Mesenchymal stem cell (in vitro differentiated cells and primary cell): ENCODE data around the gene COL5A2.

Experiments
- DNase-seq: peaks from one replicate; pipeline ENCODE4 v3.0.0-alpha.2; 2013
- H2AFZ ChIP-seq: one replicate; pipeline ENCODE4 v1.6.1; 2013; ENCODE audit warnings: low read depth, mild to moderate bottlenecking, control low read depth, inconsistent platforms, low read length, moderate library complexity
- H2AK5ac ChIP-seq: 2 replicates; pipeline ENCODE4 v1.6.1; 2013; ENCODE audit warnings: low read length, moderate library complexity, mild to moderate bottlenecking, inconsistent platforms; ENCODE audit not compliant: severe bottlenecking
- H2BK120ac ChIP-seq: one replicate; pipeline ENCODE4 v1.6.1; 2013; ENCODE audit warnings: low read depth, mild to moderate bottlenecking, inconsistent platforms, low read length, moderate library complexity
- H2BK12ac ChIP-seq, 2 experiments: one replicate each; pipeline ENCODE4 v1.6.1; 2013; ENCODE audit warnings: inconsistent platforms in 2 of 2, low read length in 2 of 2, mild to moderate bottlenecking in 2 of 2, moderate library complexity in 2 of 2, control low read depth in 1 of 2
- H2BK15ac ChIP-seq: one replicate; pipeline ENCODE4 v1.6.1; 2013; ENCODE audit warnings: mild to moderate bottlenecking, low read depth, inconsistent platforms; ENCODE audit not compliant: poor library complexity, severe bottlenecking
- H2BK5ac ChIP-seq: 2 replicates; pipeline ENCODE4 v1.6.1; 2013; ENCODE audit warnings: low read depth, mild to moderate bottlenecking, low read length, control low read depth, inconsistent platforms; ENCODE audit not compliant: poor library complexity, severe bottlenecking
- H3K14ac ChIP-seq, 2 experiments: one replicate each; pipeline ENCODE4 v1.6.1; 2013; ENCODE audit warnings: inconsistent platforms in 2 of 2, low read length in 2 of 2, control low read depth in 1 of 2, mild to moderate bottlenecking in 1 of 2, moderate library complexity in 1 of 2
- H3K18ac ChIP-seq, 2 experiments: one replicate each; pipeline ENCODE4 v1.6.1; 2013; ENCODE audit warnings: inconsistent platforms in 2 of 2, low read length in 2 of 2, control low read depth in 1 of 2, low read depth in 1 of 2, mild to moderate bottlenecking in 1 of 2
- H3K23ac ChIP-seq, 2 experiments: one replicate each; pipeline ENCODE4 v1.6.1; 2013; ENCODE audit warnings: inconsistent platforms in 2 of 2, low read length in 2 of 2, mild to moderate bottlenecking in 2 of 2, moderate library complexity in 2 of 2, control low read depth in 1 of 2
- H3K27ac ChIP-seq: 2 replicates; pipeline ENCODE4 v1.5.1; 2013; ENCODE audit warnings: mild to moderate bottlenecking, moderate library complexity, low read length, control low read depth, inconsistent platforms; ENCODE audit not compliant: poor library complexity, severe bottlenecking
- H3K27me3 ChIP-seq, 2 experiments: 2 replicates each; pipeline versions ENCODE4 v1.6.1 to v1.7.0; 2013; ENCODE audit warnings: low read length in 2 of 2, mild to moderate bottlenecking in 2 of 2, moderate library complexity in 2 of 2, control low read depth in 1 of 2, inconsistent platforms in 1 of 2; ENCODE audit not compliant: control insufficient read depth in 1 of 2, insufficient read depth in 1 of 2
- H3K36me3 ChIP-seq, 2 experiments: 2 replicates each; pipeline versions ENCODE4 v1.6.1 to v1.7.0; 2013; ENCODE audit warnings: low read length in 2 of 2, control low read depth in 1 of 2, inconsistent platforms in 1 of 2, low read depth in 1 of 2, mild to moderate bottlenecking in 1 of 2; ENCODE audit not compliant: insufficient read depth in 2 of 2, control insufficient read depth in 1 of 2
- H3K4ac ChIP-seq, 2 experiments: one replicate each; pipeline ENCODE4 v1.6.1; 2013; ENCODE audit warnings: inconsistent platforms in 2 of 2, low read length in 2 of 2, mild to moderate bottlenecking in 2 of 2, moderate library complexity in 2 of 2, control low read depth in 1 of 2, low read depth in 1 of 2
- H3K4me1 ChIP-seq: 2 replicates; pipeline ENCODE4 v1.6.1; 2013; ENCODE audit warnings: low read depth, low read length, control low read depth; ENCODE audit not compliant: control insufficient read depth, insufficient read depth
- H3K4me2 ChIP-seq: 2 replicates; pipeline ENCODE4 v1.6.1; 2013; ENCODE audit warnings: low read length, mild to moderate bottlenecking, inconsistent platforms; ENCODE audit not compliant: poor library complexity, severe bottlenecking
- H3K4me3 ChIP-seq, 2 experiments: 2 replicates each; pipeline versions ENCODE4 v1.5.1 to v1.7.0; 2013; ENCODE audit warnings: low read length in 2 of 2, mild to moderate bottlenecking in 2 of 2, control low read depth in 1 of 2, low read depth in 1 of 2; ENCODE audit not compliant: insufficient read depth in 1 of 2
- H3K79me1 ChIP-seq: replicated peaks from 2 replicates; pipeline ENCODE4 v1.6.1; 2013; ENCODE audit warnings: mild to moderate bottlenecking, control low read depth, low read length, inconsistent platforms; ENCODE audit not compliant: poor library complexity, severe bottlenecking
- H3K9ac ChIP-seq: 2 replicates; pipeline ENCODE4 v1.7.0; 2013; ENCODE audit warnings: mild to moderate bottlenecking, low read length, moderate library complexity
- H3K9me3 ChIP-seq: 2 replicates; pipeline ENCODE4 v1.7.0; 2013; ENCODE audit warnings: mild to moderate bottlenecking, low read length; ENCODE audit not compliant: control insufficient read depth
- H4K8ac ChIP-seq: one replicate; pipeline ENCODE4 v1.6.1; 2013; ENCODE audit warnings: inconsistent platforms, mild to moderate bottlenecking, low read length, moderate library complexity
- H4K91ac ChIP-seq: one replicate; pipeline ENCODE4 v1.6.1; 2013; ENCODE audit warnings: mild to moderate bottlenecking, low read length, inconsistent platforms
- WGBS: methylation state at CpG from one replicate; pipeline ENCODE4 v1.1.7; 2013; ENCODE audit warnings: mixed read lengths; 5-methylcytosine and 5-hydroxymethylcytosine counted together

The COL5A2 gene

GRCh38 chr2:189020179-189020578, 159.4 kb downstream of the COL5A2 start:
- H2BK120ac ChIP-seq, result no peak overlapping the region
- no peaks in the 10 kb centered on the region for H3K79me1 ChIP-seq
- peak overlapping the region; percentile 5 for H4K8ac ChIP-seq
- H2BK5ac ChIP-seq, result no peak overlapping the region
- no CpG with 5 or more reads among the region's 1 CpG for WGBS
- peak overlapping the region in 1 of 2 experiments; percentile 39 for H2BK12ac ChIP-seq
- no peak overlapping the region for H3K9ac ChIP-seq
- no peak overlapping the region for H3K14ac ChIP-seq
- H2BK15ac ChIP-seq, result no peak overlapping the region
- no peaks in the 10 kb centered on the region for H3K36me3 ChIP-seq
- no peak overlapping the region for H2AFZ ChIP-seq
- H3K18ac ChIP-seq, result peak overlapping the region in 1 of 2 experiments; percentile 55
- H3K27ac ChIP-seq, result no peak overlapping the region
- H3K4me2 ChIP-seq, result no peak overlapping the region
- H3K23ac ChIP-seq, result no peak overlapping the region
- H3K4ac ChIP-seq, result no peak overlapping the region
- peak overlapping the region; percentile 25 for H4K91ac ChIP-seq
- no peak overlapping the region for H3K4me3 ChIP-seq
- H3K9me3 ChIP-seq, result no peaks in the 10 kb centered on the region
- H3K4me1 ChIP-seq, result no peaks in the 10 kb centered on the region
- no peak for DNase-seq
- no peaks in the 10 kb centered on the region for H3K27me3 ChIP-seq
- no peak overlapping the region for H2AK5ac ChIP-seq

GRCh38 chr2:189018631-189019030, 160.9 kb downstream of the COL5A2 start:
- Histone ChIP-seq H3K4me3 (no peak overlapping the region), H3K27me3 (no peaks in the 10 kb centered on the region), H3K9me3 (no peaks in the 10 kb centered on the region), H3K27ac (no peak overlapping the region), H2AFZ (no peak overlapping the region), H2BK120ac (no peak overlapping the region), H3K14ac (no peak overlapping the region), H3K36me3 (no peaks in the 10 kb centered on the region), H4K91ac (no peak overlapping the region), H3K79me1 (no peaks in the 10 kb centered on the region), H3K4me2 (no peak overlapping the region), H3K9ac (peak overlapping the region; percentile 68), H2BK15ac (no peak overlapping the region), H4K8ac (no peak overlapping the region), H3K4me1 (no peaks in the 10 kb centered on the region), H2AK5ac (no peak overlapping the region), H3K4ac (no peak overlapping the region), H3K23ac (no peak overlapping the region), H3K18ac (no peak overlapping the region), H2BK5ac (no peak overlapping the region), H2BK12ac (no peak overlapping the region)
- DNase-seq, result no peak

- no peak overlapping the region for H2BK15ac ChIP-seq
- DNase-seq, result no peak
- no peak overlapping the region for H2BK120ac ChIP-seq
- no peak overlapping the region for H3K14ac ChIP-seq
- H2BK12ac ChIP-seq, result no peak overlapping the region
- no peak overlapping the region for H3K27ac ChIP-seq
- no peak overlapping the region for H4K8ac ChIP-seq
- H3K9me3 ChIP-seq, result no peaks in the 10 kb centered on the region
- no peak overlapping the region for H4K91ac ChIP-seq
- no peak overlapping the region for H3K4ac ChIP-seq
- H3K4me2 ChIP-seq, result no peak overlapping the region
- no peak overlapping the region for H2AFZ ChIP-seq
- no peak overlapping the region for H2AK5ac ChIP-seq
- H3K27me3 ChIP-seq, result no peaks in the 10 kb centered on the region
- H3K36me3 ChIP-seq, result peaks cover 0 to 17% of the 10 kb centered on the region in 2 experiments
- H3K23ac ChIP-seq, result no peak overlapping the region
- H3K9ac ChIP-seq, result peak overlapping the region; percentile 62
- H3K4me1 ChIP-seq, result no peaks in the 10 kb centered on the region
- H3K18ac ChIP-seq, result no peak overlapping the region
- no peak overlapping the region for H2BK5ac ChIP-seq
- no peaks in the 10 kb centered on the region for H3K79me1 ChIP-seq
- H3K4me3 ChIP-seq, result no peak overlapping the region
Observed at GRCh38 chr2:189016311-189016861, 163.2 kb downstream of the COL5A2 start.

DNA sequence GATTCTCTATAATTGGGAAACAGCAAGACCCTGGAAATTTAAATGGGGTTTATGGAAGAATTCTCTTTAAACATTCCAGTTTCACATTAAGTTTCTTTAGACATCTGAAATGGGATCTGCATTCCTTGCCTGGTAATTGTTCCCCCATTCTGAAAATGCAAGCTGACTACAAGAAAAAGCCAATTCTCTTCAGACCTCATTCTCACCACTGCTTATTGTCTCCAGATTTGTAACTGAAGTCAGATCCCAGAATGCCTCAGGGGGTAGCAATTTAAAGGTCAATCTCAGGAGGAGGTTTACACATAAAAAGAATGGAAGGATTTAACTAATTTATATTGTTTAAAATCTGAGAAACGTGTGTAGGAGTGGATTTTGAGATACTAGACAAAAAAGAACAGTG, 164.2 kb downstream of the COL5A2 start:
- H2BK120ac ChIP-seq, result no peak overlapping the region
- DNase-seq, result no peak
- no peak overlapping the region for H3K4me2 ChIP-seq
- 86% methylated on average over 1 of the region's 1 CpG for WGBS
- H3K4me1 ChIP-seq, result no peaks in the 10 kb centered on the region
- no peak overlapping the region for H2BK12ac ChIP-seq
- H3K27ac ChIP-seq, result peak overlapping the region; percentile 46
- H2AK5ac ChIP-seq, result no peak overlapping the region
- no peak overlapping the region for H3K18ac ChIP-seq
- peak overlapping the region; percentile 62 for H3K9ac ChIP-seq
- no peak overlapping the region for H4K8ac ChIP-seq
- H3K4me3 ChIP-seq, result no peak overlapping the region
- H3K79me1 ChIP-seq, result no peaks in the 10 kb centered on the region
- H3K14ac ChIP-seq, result no peak overlapping the region
- peaks cover 3 to 28% of the 10 kb centered on the region in 2 experiments for H3K36me3 ChIP-seq
- no peak overlapping the region for H3K4ac ChIP-seq
- H2BK15ac ChIP-seq, result no peak overlapping the region
- H2BK5ac ChIP-seq, result no peak overlapping the region
- no peaks in the 10 kb centered on the region for H3K9me3 ChIP-seq
- H3K23ac ChIP-seq, result no peak overlapping the region
- no peaks in the 10 kb centered on the region for H3K27me3 ChIP-seq
- no peak overlapping the region for H2AFZ ChIP-seq
- H4K91ac ChIP-seq, result no peak overlapping the region
